Suprapubic skin (tissue), 4 donors: ENCODE results near the gene STT3A.

Experiments
- CTCF ChIP-seq, 2 donors: fragments of 200-600 bp in 1 of 2; fragments of 450-650 bp in 1 of 2; sonication (generic) in 1 of 2; IDR thresholded peaks; one replicate each; pipeline ENCODE4 v1.5.1; 2016 to 2019; ENCODE audit warnings: antibody characterized with exemption in 2 of 2, mild to moderate bottlenecking in 1 of 2, moderate library complexity in 1 of 2
- EP300 ChIP-seq: sonication (generic); formaldehyde crosslinking; IDR thresholded peaks from one replicate; pipeline ENCODE4 v1.6.1; 2017; ENCODE audit warnings: antibody characterized with exemption
- POLR2A ChIP-seq, 2 donors: fragments of 450-650 bp; IDR thresholded peaks; one replicate each; pipeline ENCODE4 v1.6.1; 2017; ENCODE audit warnings: antibody characterized with exemption in 2 of 2, mild to moderate bottlenecking in 2 of 2, moderate library complexity in 2 of 2
- POLR2AphosphoS5 ChIP-seq, 3 donors: sonication (generic); formaldehyde crosslinking; IDR thresholded peaks; one replicate each; pipeline ENCODE4 v1.6.1; 2017; ENCODE audit warnings: antibody characterized with exemption in 3 of 3

- TF ChIP-seq CTCF (IDR thresholded peaks at IDR 0.05) (no peak), POLR2A (IDR thresholded peaks at IDR 0.05) (no peak), EP300 (no peak), POLR2AphosphoS5 (IDR thresholded peaks at IDR 0.05) (no peak)
Measured at GRCh38 chr11:125591649-125592304, 875 bp upstream of the STT3A start.
